H1 (cell line): ENCODE data around the gene CAMK2D. TPM values are rescaled to one million over a fixed set of nuclear protein-coding genes. Genes with fewer than 3 reads are reported as not detected.
A peak's percentile ranks its signal among the peaks of the same experiment; 100 is the strongest.

Experiments
- BCL11A ChIP-seq, 2 experiments: IDR thresholded peaks; one replicate each; pipeline ENCODE4 v1.6.1; 2011; ENCODE audit warnings: low read depth in 2 of 2, low read length in 2 of 2, mild to moderate bottlenecking in 2 of 2
- BRCA1 ChIP-seq: IDR thresholded peaks from 2 replicates; pipeline ENCODE4 v1.6.1; 2012; ENCODE audit warnings: low read depth, low read length, improper control_type of control experiment
- CHD2 ChIP-seq: IDR thresholded peaks from 2 replicates; pipeline ENCODE4 v1.6.1; 2012; ENCODE audit warnings: low read length, improper control_type of control experiment
- CTBP2 ChIP-seq: IDR thresholded peaks from 2 replicates; pipeline ENCODE4 v1.7.0; 2011; ENCODE audit warnings: borderline replicate concordance, mild to moderate bottlenecking, moderate library complexity, mixed read lengths, low read length; ENCODE audit not compliant: insufficient read depth, insufficient read length
- EGR1 ChIP-seq: IDR thresholded peaks from 2 replicates; pipeline ENCODE4 v1.6.1; 2011; ENCODE audit warnings: low read depth, low read length, borderline replicate concordance
- EP300 ChIP-seq, 2 experiments: IDR thresholded peaks; 1 replicate in 1 of 2; 2 replicates in 1 of 2; pipeline ENCODE4 v1.6.1; 2011 to 2012; ENCODE audit warnings: low read depth in 2 of 2, low read length in 2 of 2, mild to moderate bottlenecking in 2 of 2, borderline replicate concordance in 1 of 2, inconsistent platforms in 1 of 2, moderate library complexity in 1 of 2
- GABPA ChIP-seq: IDR thresholded peaks from 2 replicates; pipeline ENCODE4 v1.6.1; 2011; ENCODE audit warnings: mild to moderate bottlenecking, low read length, moderate library complexity, borderline replicate concordance; ENCODE audit not compliant: insufficient read depth
- HDAC6 ChIP-seq: IDR thresholded peaks from one replicate; pipeline ENCODE4 v1.7.1; 2012; ENCODE audit warnings: low read depth, mild to moderate bottlenecking, inconsistent platforms, low read length, moderate library complexity
- JUN ChIP-seq: IDR thresholded peaks from 2 replicates; pipeline ENCODE4 v1.6.1; 2011; ENCODE audit warnings: low read depth, mild to moderate bottlenecking, improper control_type of control experiment, low read length
- JUND ChIP-seq: IDR thresholded peaks from 2 replicates; pipeline ENCODE4 v1.6.1; 2011; ENCODE audit warnings: mild to moderate bottlenecking, improper control_type of control experiment, low read length
- NANOG ChIP-seq: IDR thresholded peaks from 2 replicates; pipeline ENCODE4 v1.6.1; 2011; ENCODE audit warnings: low read length, low read depth, mild to moderate bottlenecking, inconsistent platforms; ENCODE audit not compliant: insufficient read depth, poor library complexity, severe bottlenecking
- POLR2A ChIP-seq, 2 experiments: IDR thresholded peaks; 1 replicate in 1 of 2; 2 replicates in 1 of 2; pipeline ENCODE4 v1.6.1; 2011; ENCODE audit warnings: low read depth in 2 of 2, low read length in 2 of 2, mild to moderate bottlenecking in 2 of 2; ENCODE audit errors: control extremely low read depth in 1 of 2
- POU5F1 ChIP-seq: IDR thresholded peaks from 2 replicates; pipeline ENCODE4 v1.6.1; 2011; ENCODE audit warnings: low read depth, mild to moderate bottlenecking, low read length, moderate library complexity
- RAD21 ChIP-seq, 2 experiments: IDR thresholded peaks in 1 of 2; conservative IDR thresholded peaks in 1 of 2; 2 replicates each; pipeline ENCODE4 v1.6.1; 2011; ENCODE audit warnings: low read depth in 2 of 2, low read length in 2 of 2, improper control_type of control experiment in 1 of 2, inconsistent platforms in 1 of 2, mild to moderate bottlenecking in 1 of 2, moderate library complexity in 1 of 2
- RBBP5 ChIP-seq: IDR thresholded peaks from 2 replicates; pipeline ENCODE4 v1.7.1; 2012; ENCODE audit warnings: low read depth, mild to moderate bottlenecking, inconsistent platforms, low read length, moderate library complexity, borderline replicate concordance
- SAP30 ChIP-seq: fragments of 300-600 bp; sonication (generic); IDR thresholded peaks from 2 replicates; pipeline ENCODE4 v1.7.1; 2012; ENCODE audit warnings: low read length, moderate library complexity, mild to moderate bottlenecking, inconsistent platforms; ENCODE audit not compliant: insufficient read depth, insufficient replicate concordance
- SP1 ChIP-seq: IDR thresholded peaks from 2 replicates; pipeline ENCODE4 v1.6.1; 2011; ENCODE audit warnings: low read depth, low read length
- SP2 ChIP-seq: IDR thresholded peaks from 2 replicates; pipeline ENCODE4 v1.6.1; 2012; ENCODE audit warnings: mild to moderate bottlenecking, low read length, inconsistent platforms
- SP4 ChIP-seq: IDR thresholded peaks from 2 replicates; pipeline ENCODE4 v1.6.1; 2012; ENCODE audit warnings: low read length, inconsistent platforms
- TAF1 ChIP-seq: IDR thresholded peaks from 2 replicates; pipeline ENCODE4 v1.6.1; 2011; ENCODE audit warnings: mild to moderate bottlenecking, low read depth, low read length
- TAF7 ChIP-seq: optimal IDR thresholded peaks from 2 replicates; pipeline ENCODE3; 2011; ENCODE audit warnings: low read depth, mild to moderate bottlenecking, inconsistent platforms, low read length, moderate library complexity, borderline replicate concordance
- TCF12 ChIP-seq: IDR thresholded peaks from 2 replicates; pipeline ENCODE4 v1.6.1; 2011; ENCODE audit warnings: low read depth, mild to moderate bottlenecking, low read length
- TEAD4 ChIP-seq: IDR thresholded peaks from 2 replicates; pipeline ENCODE4 v1.6.1; 2012; ENCODE audit warnings: low read depth, low read length, inconsistent platforms, mixed read lengths
- ZNF274 ChIP-seq: IDR thresholded peaks from 2 replicates; pipeline ENCODE4 v1.7.0; 2012; ENCODE audit warnings: low read length, borderline replicate concordance; ENCODE audit errors: extremely low read depth
- polyA plus RNA-seq, 7 experiments: library from polyadenylated mRNA; depleted of rRNA in 3 of 7; stranded (reverse) in 5 of 7; unstranded in 2 of 7; fragments of >200 nt in 5 of 7; fragments of 200-250 nt in 2 of 7; gene quantifications; 1 replicate in 5 of 7; 2 replicates in 1 of 7; 4 replicates in 1 of 7; pipeline versions ENCODE4 v1.2.1 to v1.2.3, GENCODE V29; 2011 to 2013; ENCODE audit warnings: missing spikeins in 2 of 7, mixed read lengths in 2 of 7
- total RNA-seq: library from RNA; stranded (reverse); fragmentation: NEBNext Ultra II Directional; extraction: Animal tissue kit (Norgen Biotek cat#: 25700); gene quantifications from 2 replicates; pipeline ENCODE4 v1.2.1, GENCODE V29; 2021

The CAMK2D gene
- total and polyA plus RNA-seq, 2 of the 8 experiments (the other 6 are each of a cell fraction or from before 2014, with no cell fraction given), result 3.2 to 7.0 TPM

GRCh38 chr4:113762186-113763028 lies 869 bp upstream of the CAMK2D start (continued):
- TF ChIP-seq SAP30, result peak; percentile 45
- no peak for TF ChIP-seq CTBP2
- TF ChIP-seq BRCA1, result peak; percentile 56; the same call in 1 of the 2 replicates
- TF ChIP-seq NANOG, result peak; percentile 2
- no peak for TF ChIP-seq SP2
- TF ChIP-seq EGR1, result no peak
- TF ChIP-seq RAD21 (IDR thresholded peaks at IDR 0.05 in 1 of 2, conservative IDR thresholded peaks at IDR 0.05 in 1 of 2; ENCODE audit: low read depth in 2 of 2, low read length in 2 of 2), result no peak
- TF ChIP-seq JUN, result peak; percentile 80; the same call in 1 of the 2 replicates
- TF ChIP-seq HDAC6, result no peak
- TF ChIP-seq CHD2, result peak; percentile 92
- no peak for TF ChIP-seq BCL11A (IDR thresholded peaks at IDR 0.05; ENCODE audit: low read depth in 2 of 2, low read length in 2 of 2)
- TF ChIP-seq ZNF274, result no peak
- TF ChIP-seq JUND, result peak; percentile 90
- TF ChIP-seq EP300 (IDR thresholded peaks at IDR 0.05; ENCODE audit: borderline replicate concordance in 1 of 2, low read depth in 2 of 2, low read length in 2 of 2), result peak in 1 of 2 experiments; percentile 22; a peak in 1 of 3 replicates
- 0 out of 2 replicates have a peak, but pooled peaks have one; percentile 54 for TF ChIP-seq SP4
- no peak for TF ChIP-seq TCF12
- 0 out of 2 replicates have a peak, but pooled peaks have one; percentile 14 for TF ChIP-seq RBBP5
- TF ChIP-seq TAF7, result peak; percentile 59
- no peak for TF ChIP-seq GABPA
- no peak for TF ChIP-seq POU5F1
- TF ChIP-seq TEAD4, result no peak
- peak; percentile 34; the same call in 1 of the 2 replicates for TF ChIP-seq SP1
- peak; percentile 81 for TF ChIP-seq TAF1
- peak; percentile 48 to 66; a peak in 2 of 3 replicates for TF ChIP-seq POLR2A (IDR thresholded peaks at IDR 0.05; ENCODE audit: control extremely low read depth in 1 of 2, low read depth in 2 of 2, low read length in 2 of 2)
